HepG2 (cell line): ENCODE measurements around the gene ALPK3. TPM values are rescaled to one million over a fixed set of nuclear protein-coding genes. Genes with fewer than 3 reads are reported as not detected.
A peak's percentile ranks its signal among the peaks of the same experiment; 100 is the strongest.

Source experiments
- ATAC-seq: fragments of 200-7000 bp; cut with Tn5 transposase; 3 replicates; pipeline ENCODE4 v1.9.1; 2020; ENCODE audit warnings: mild to moderate bottlenecking, moderate library complexity
- BruUV-seq: library from RNA; stranded (reverse); fragments of 400-500 nt; replicated peaks from 2 replicates; lab custom pipeline; 2021; lab: Mats Ljungman, UMichigan
- CTCF ChIA-PET: fragments of 300-600 bp; formaldehyde crosslinking; extraction: SDS; loops from one replicate; lab custom pipeline; 2021; ENCODE audit warnings: low total read pairs, inconsistent platforms, low intra/inter-chr PET ratio; lab: Yijun Ruan, JAX
- POLR2A ChIA-PET: fragments of 350-600 bp; sonication (Branson Sonifier 250); formaldehyde crosslinking; loops from one replicate; lab custom pipeline; 2020; ENCODE audit warnings: antibody characterized with exemption, inconsistent platforms; lab: Yijun Ruan, JAX
- DNase-seq: peaks from one replicate; pipeline ENCODE4 v3.0.0-alpha.2; 2015; ENCODE audit warnings: low spot score
- FAIRE-seq: peaks from 3 replicates; lab custom pipeline; 2011; peaks lifted over from hg19 to GRCh38; lab: Jason Lieb, UNC
- H2AFZ ChIP-seq: one replicate; pipeline ENCODE4 v1.6.1; 2011; ENCODE audit warnings: low read length, inconsistent platforms
- H3K27ac ChIP-seq: fragments of 300-600 bp; 3 replicates; pipeline ENCODE4 v1.8.0; 2011; ENCODE audit warnings: mixed run types, mild to moderate bottlenecking, mixed read lengths, low read length, inconsistent platforms; ENCODE audit not compliant: insufficient read depth; ENCODE audit errors: extremely low read length
- H3K27me3 ChIP-seq, 2 experiments: fragments of 200-600 bp in 1 of 2; 2 replicates in 1 of 2; 3 replicates in 1 of 2; pipeline versions ENCODE4 v1.6.0 to v1.8.0; 2011; ENCODE audit warnings: low read length in 2 of 2, mild to moderate bottlenecking in 2 of 2, moderate library complexity in 2 of 2, inconsistent platforms in 1 of 2; ENCODE audit not compliant: insufficient read depth in 2 of 2, control insufficient read depth in 1 of 2
- H3K36me3 ChIP-seq, 2 experiments: fragments of 200-600 bp in 1 of 2; replicated peaks in 1 of 2; 2 replicates in 1 of 2; 3 replicates in 1 of 2; pipeline versions ENCODE4 v1.5.1 to v1.8.0; 2011; ENCODE audit warnings: low read length in 2 of 2, inconsistent platforms in 1 of 2; ENCODE audit not compliant: insufficient read depth in 2 of 2, control insufficient read depth in 1 of 2
- H3K4me1 ChIP-seq: 2 replicates; pipeline ENCODE4 v1.5.1; 2012; ENCODE audit warnings: low read length, inconsistent platforms; ENCODE audit not compliant: insufficient read depth
- H3K4me2 ChIP-seq: 2 replicates; pipeline ENCODE4 v1.6.0; 2011; ENCODE audit warnings: low read depth, low read length, inconsistent platforms
- H3K4me3 ChIP-seq, 3 experiments: fragments of 200-600 bp in 1 of 3; sonication (generic), shearing (Covaris generic) in 1 of 3; replicated peaks in 1 of 3; 2 replicates each; pipeline ENCODE4 v1.5.1; 2011 to 2016; ENCODE audit warnings: low read length in 3 of 3, inconsistent platforms in 2 of 3, low read depth in 2 of 3, mild to moderate bottlenecking in 2 of 3, control low read depth in 1 of 3, mixed read lengths in 1 of 3; ENCODE audit not compliant: insufficient read depth in 1 of 3
- H3K79me2 ChIP-seq: one replicate; pipeline ENCODE4 v1.6.1; 2011; ENCODE audit warnings: low read length, inconsistent platforms; ENCODE audit not compliant: insufficient read depth
- H3K9ac ChIP-seq: 2 replicates; pipeline ENCODE4 v1.6.0; 2011; ENCODE audit warnings: mild to moderate bottlenecking, low read depth, low read length, inconsistent platforms; ENCODE audit not compliant: insufficient read depth
- H3K9me3 ChIP-seq: 2 replicates; pipeline ENCODE4 v1.5.1; 2012; ENCODE audit warnings: mild to moderate bottlenecking, low read length
- H4K20me1 ChIP-seq: 2 replicates; pipeline ENCODE4 v1.6.0; 2011; ENCODE audit warnings: inconsistent platforms, mild to moderate bottlenecking, low read length, moderate library complexity; ENCODE audit not compliant: insufficient read depth
- ADNP ChIP-seq: sonication (generic); formaldehyde crosslinking; IDR thresholded peaks from 2 replicates; pipeline ENCODE4 v1.4.0; 2020; ENCODE audit warnings: missing genetic modification reagents
- CERS6 ChIP-seq: sonication (generic); formaldehyde crosslinking; IDR thresholded peaks from 2 replicates; pipeline ENCODE4 v1.5.0; 2020; ENCODE audit warnings: missing genetic modification reagents
- CHD4 ChIP-seq: fragments of 200-600 bp; sonication (generic); IDR thresholded peaks from 2 replicates; pipeline ENCODE4 v1.7.0; 2017; ENCODE audit warnings: mild to moderate bottlenecking, low read length, borderline replicate concordance
- GATAD1 ChIP-seq: IDR thresholded peaks from 2 replicates; pipeline ENCODE4 v1.6.1; 2016; ENCODE audit warnings: missing genetic modification reagents, missing compliant biosample characterization
- GTF3A ChIP-seq: sonication (generic); formaldehyde crosslinking; conservative IDR thresholded peaks from 2 replicates; pipeline ENCODE4 v1.4.0; 2020; ENCODE audit warnings: mild to moderate bottlenecking, missing genetic modification reagents
- HDAC1 ChIP-seq: sonication (generic); formaldehyde crosslinking; IDR thresholded peaks from 2 replicates; pipeline ENCODE4 v1.5.1; 2020; ENCODE audit warnings: mild to moderate bottlenecking, missing genetic modification reagents
- HDAC2 ChIP-seq: sonication (generic); formaldehyde crosslinking; IDR thresholded peaks from 2 replicates; pipeline ENCODE4 v1.4.0; 2020; ENCODE audit warnings: missing genetic modification reagents
- HNF1B ChIP-seq: sonication (generic); formaldehyde crosslinking; IDR thresholded peaks from 2 replicates; pipeline ENCODE4 v1.5.1; 2020; ENCODE audit warnings: mild to moderate bottlenecking, moderate library complexity, missing genetic modification reagents
- JUN ChIP-seq: sonication (generic); formaldehyde crosslinking; IDR thresholded peaks from 2 replicates; pipeline ENCODE4 v1.4.0; 2020; ENCODE audit warnings: mild to moderate bottlenecking, missing genetic modification reagents
- KDM1A ChIP-seq: IDR thresholded peaks from 2 replicates; pipeline ENCODE4 v1.6.1; 2016; ENCODE audit warnings: missing compliant biosample characterization
- MATR3 ChIP-seq: sonication (generic); formaldehyde crosslinking; IDR thresholded peaks from 2 replicates; pipeline ENCODE4 v1.4.0; 2020; ENCODE audit warnings: missing genetic modification reagents
- MTF1 ChIP-seq: sonication (generic); formaldehyde crosslinking; IDR thresholded peaks from 2 replicates; pipeline ENCODE4 v1.5.0; 2020; ENCODE audit warnings: missing genetic modification reagents
- RAD21 ChIP-seq: fragments of 450-650 bp; formaldehyde crosslinking; IDR thresholded peaks from 2 replicates; pipeline ENCODE4 v1.5.0; 2020; ENCODE audit warnings: mild to moderate bottlenecking
- RCOR2 ChIP-seq: IDR thresholded peaks from 2 replicates; pipeline ENCODE4 v1.6.1; 2016; ENCODE audit warnings: missing biosample characterization, missing genetic modification reagents
- SUZ12 ChIP-seq: fragments of 150-350 bp; IDR thresholded peaks from 2 replicates; pipeline ENCODE4 v1.6.1; 2014; ENCODE audit warnings: low read depth, low read length
- ZMYM3 ChIP-seq: sonication (generic); formaldehyde crosslinking; IDR thresholded peaks from 2 replicates; pipeline ENCODE4 v1.5.1; 2020; ENCODE audit warnings: mild to moderate bottlenecking, missing genetic modification reagents
- ZNF160 ChIP-seq: sonication (generic); formaldehyde crosslinking; IDR thresholded peaks from 2 replicates; pipeline ENCODE4 v1.8.0; 2022; ENCODE audit warnings: mild to moderate bottlenecking, inconsistent platforms, missing genetic modification reagents
- ZNF468 ChIP-seq: sonication (generic); formaldehyde crosslinking; IDR thresholded peaks from 2 replicates; pipeline ENCODE4 v1.8.0; 2022; ENCODE audit warnings: mild to moderate bottlenecking, moderate library complexity, missing genetic modification reagents
- ZNF629 ChIP-seq: sonication (generic); formaldehyde crosslinking; conservative IDR thresholded peaks from 2 replicates; pipeline ENCODE4 v1.5.0; 2020; ENCODE audit warnings: missing genetic modification reagents
- ZNF777 ChIP-seq: sonication (generic); formaldehyde crosslinking; IDR thresholded peaks from 2 replicates; pipeline ENCODE4 v1.4.0; 2020; ENCODE audit warnings: missing genetic modification reagents
- ZXDC ChIP-seq: sonication (generic); formaldehyde crosslinking; IDR thresholded peaks from 2 replicates; pipeline ENCODE4 v1.5.0; 2020; ENCODE audit warnings: mild to moderate bottlenecking, missing genetic modification reagents
- WGBS: methylation state at CpG from one replicate; pipeline ENCODE4 v1.1.6; 2017; ENCODE audit warnings: low lambda C conversion rate; 5-methylcytosine and 5-hydroxymethylcytosine counted together
- in situ Hi-C: cut with HindIII; loops from 2 replicates; pipeline ENCODE4 v1.10.0; 2017; ENCODE audit warnings: low pct_unique_long_range_greater_than_20kb; ENCODE audit not compliant: extremely low pct_ligation_motif_present
- intact Hi-C: fragments of 100-400 bp; cut with micrococcal nuclease; formaldehyde crosslinking; loops from one replicate; pipeline ENCODE4 v1.10.0; 2022; ENCODE audit not compliant: unreplicated experiment
- polyA plus RNA-seq, 8 experiments: library from polyadenylated mRNA; depleted of rRNA in 3 of 8; stranded (reverse) in 7 of 8; unstranded in 1 of 8; fragments of >200 nt; fragmentation: Illumina TruSeq in 4 of 8; extraction: Trizol in 4 of 8; gene quantifications; 2 replicates each; pipeline versions ENCODE4 v1.2.1 to v1.2.3, GENCODE V29; 2011 to 2016; ENCODE audit warnings: low read depth in 4 of 8, missing spikeins in 1 of 8, mixed read lengths in 1 of 8; ENCODE audit not compliant: insufficient read depth in 1 of 8
- total RNA-seq, 5 experiments: library from RNA; depleted of rRNA; stranded (reverse); fragments of >200 nt; fragmentation: Illumina TruSeq; extraction: Trizol; gene quantifications; 2 replicates each; pipeline ENCODE4 v1.2.3, GENCODE V29; 2016; ENCODE audit warnings: low read depth in 1 of 5

ALPK3 gene
- total and polyA plus RNA-seq, 2 of the 13 experiments (the other 11 are each of a cell fraction or from before 2014, with no cell fraction given), result 0.04 to 0.42 TPM

GRCh38 chr15:84907731-84908130 lies 90.6 kb downstream of the ALPK3 start:
- TF ChIP-seq ZMYM3 (CRISPR knock-in tag), result peak; percentile 97
- TF ChIP-seq ZNF468 (CRISPR knock-in tag), result no peak
- no peak for TF ChIP-seq SUZ12
- no peak for TF ChIP-seq JUN (CRISPR knock-in tag)
- peak; percentile 99 for TF ChIP-seq ZNF629 (CRISPR knock-in tag)
- TF ChIP-seq RAD21 (CRISPR knock-in tag), result no peak
- no peak for TF ChIP-seq GATAD1 (CRISPR knock-in tag)
- TF ChIP-seq KDM1A (CRISPR knock-in tag), result peak; percentile 85
- 0 out of 2 replicates have a peak, but pooled peaks have one; percentile 22 for TF ChIP-seq HDAC1
- TF ChIP-seq MTF1 (CRISPR knock-in tag), result no peak
- TF ChIP-seq MATR3 (CRISPR knock-in tag), result no peak
- 0 out of 2 replicates have a peak, but pooled peaks have one; percentile 73 for TF ChIP-seq RCOR2 (CRISPR knock-in tag)
- no peak for TF ChIP-seq ZNF160 (CRISPR knock-in tag)
- no peak for TF ChIP-seq CERS6 (CRISPR knock-in tag)
- peak; percentile 91 for TF ChIP-seq ADNP (CRISPR knock-in tag)
- TF ChIP-seq ZNF777, result no peak
- TF ChIP-seq ZXDC (CRISPR knock-in tag), result no peak
- TF ChIP-seq CHD4, result peak; percentile 97; the same call in 1 of the 2 replicates
- no peak for TF ChIP-seq HNF1B
- 0 out of 2 replicates have a peak, but pooled peaks have one; percentile 29 for TF ChIP-seq HDAC2 (CRISPR knock-in tag)
- TF ChIP-seq GTF3A (CRISPR knock-in tag), result no peak
- BruUV-seq, result no TSS peak
- ChIA-PET POLR2A (interaction anchor here (0.9 kb wide), 1 partner anchor 23 kb away, joined by 7 read pairs; the partner anchor contains the start of gene SLC28A1), CTCF (no interaction called here)
- H3K27me3 ChIP-seq, result no peaks in the 10 kb centered on the region
- H3K27ac ChIP-seq, result no peak overlapping the region
- H2AFZ ChIP-seq, result no peak overlapping the region
- no peak for FAIRE-seq
- H3K4me2 ChIP-seq, result no peak overlapping the region
- no peaks in the 10 kb centered on the region for H3K79me2 ChIP-seq
- no peak for ATAC-seq
- in situ Hi-C loops (no loop called here), intact Hi-C loops (no loop called here)
- H3K36me3 ChIP-seq, result no peaks in the 10 kb centered on the region
- no peak for DNase-seq
- H3K9me3 ChIP-seq, result no peaks in the 10 kb centered on the region
- no peak overlapping the region for H3K4me3 ChIP-seq
- WGBS, result 62% methylated on average over 3 of the region's 4 CpGs
- H3K9ac ChIP-seq, result no peak overlapping the region
- H3K4me1 ChIP-seq, result peaks cover 62% of the 10 kb centered on the region
- H4K20me1 ChIP-seq, result no peaks in the 10 kb centered on the region
